Omental fat pad (tissue), 4 donors: ENCODE data around the gene PLXDC2. TPM values are rescaled to one million over a fixed set of nuclear protein-coding genes. Genes with fewer than 3 reads are reported as not detected.

Experiments
- ATAC-seq: fragments of 150-250 bp; one replicate; pipeline ENCODE4 v1.9.1; 2016; ENCODE audit warnings: mild to moderate bottlenecking, moderate library complexity; ENCODE audit not compliant: low FRiP score
- DNase-seq: peaks from one replicate; pipeline ENCODE4 v3.0.0-alpha.2; 2019; ENCODE audit warnings: low spot score
- total RNA-seq, 4 donors: library from RNA; depleted of rRNA; stranded (reverse); fragments of >200 nt; gene quantifications; one replicate each; pipeline ENCODE4 v1.1.0, GENCODE V29; 2016
- TF ChIP-seq, protein P1 (sequence below), 3 donors: fragments of 450-650 bp; IDR thresholded peaks; one replicate each; pipeline ENCODE4 v1.5.1; 2016 to 2017; ENCODE audit warnings: antibody characterized with exemption in 3 of 3, mild to moderate bottlenecking in 3 of 3, moderate library complexity in 2 of 3

The PLXDC2 gene
- total RNA-seq, 4 donors from 2014 or later = 54.0 to 79.9 (median 65.9) TPM

DNA sequence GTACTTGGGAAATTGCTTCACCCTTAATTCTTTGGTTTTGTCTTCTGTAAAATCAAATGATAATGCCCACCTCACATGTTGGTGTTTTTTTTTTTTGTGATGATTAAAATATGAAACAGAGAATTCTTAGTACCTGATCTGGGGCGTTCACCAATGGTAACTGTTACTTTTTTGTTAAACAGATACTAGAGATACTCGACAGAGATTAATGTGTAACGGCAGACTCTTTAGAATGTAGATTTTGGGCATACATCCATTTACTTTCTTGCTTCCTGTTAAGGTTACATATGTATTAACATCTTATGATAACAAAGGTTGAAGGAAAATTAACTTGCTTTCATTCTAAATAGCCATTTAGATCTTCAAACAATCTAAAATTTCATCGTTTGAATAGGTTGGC lies 23.3 kb downstream of the PLXDC2 start:
- DNase-seq = no peak
- TF ChIP-seq, protein P1, sequence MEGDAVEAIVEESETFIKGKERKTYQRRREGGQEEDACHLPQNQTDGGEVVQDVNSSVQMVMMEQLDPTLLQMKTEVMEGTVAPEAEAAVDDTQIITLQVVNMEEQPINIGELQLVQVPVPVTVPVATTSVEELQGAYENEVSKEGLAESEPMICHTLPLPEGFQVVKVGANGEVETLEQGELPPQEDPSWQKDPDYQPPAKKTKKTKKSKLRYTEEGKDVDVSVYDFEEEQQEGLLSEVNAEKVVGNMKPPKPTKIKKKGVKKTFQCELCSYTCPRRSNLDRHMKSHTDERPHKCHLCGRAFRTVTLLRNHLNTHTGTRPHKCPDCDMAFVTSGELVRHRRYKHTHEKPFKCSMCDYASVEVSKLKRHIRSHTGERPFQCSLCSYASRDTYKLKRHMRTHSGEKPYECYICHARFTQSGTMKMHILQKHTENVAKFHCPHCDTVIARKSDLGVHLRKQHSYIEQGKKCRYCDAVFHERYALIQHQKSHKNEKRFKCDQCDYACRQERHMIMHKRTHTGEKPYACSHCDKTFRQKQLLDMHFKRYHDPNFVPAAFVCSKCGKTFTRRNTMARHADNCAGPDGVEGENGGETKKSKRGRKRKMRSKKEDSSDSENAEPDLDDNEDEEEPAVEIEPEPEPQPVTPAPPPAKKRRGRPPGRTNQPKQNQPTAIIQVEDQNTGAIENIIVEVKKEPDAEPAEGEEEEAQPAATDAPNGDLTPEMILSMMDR (IDR thresholded peaks at IDR 0.05) = no peak
- no peak for ATAC-seq

DNA sequence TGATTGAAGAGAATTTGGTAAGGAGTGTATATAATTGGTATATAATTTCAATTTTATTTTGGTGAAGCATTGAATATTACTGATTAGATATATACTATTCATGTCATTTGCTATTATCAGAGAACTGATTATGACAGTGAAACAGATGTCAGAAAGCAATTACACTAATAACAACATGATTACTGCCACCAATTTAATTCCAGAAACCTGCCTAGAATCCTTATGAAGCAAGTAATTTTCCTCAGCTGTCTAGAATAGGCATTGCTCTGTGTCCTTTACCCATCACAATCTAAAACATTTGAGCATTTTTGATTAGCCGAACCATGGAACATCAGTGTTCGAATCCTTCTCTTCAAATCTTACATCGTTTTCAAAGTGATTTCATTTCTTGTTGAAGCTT lies 24.5 kb downstream of the PLXDC2 start:
- DNase-seq (no peak), ATAC-seq (no peak)
- TF ChIP-seq, protein P1 (IDR thresholded peaks at IDR 0.05) = no peak

DNA sequence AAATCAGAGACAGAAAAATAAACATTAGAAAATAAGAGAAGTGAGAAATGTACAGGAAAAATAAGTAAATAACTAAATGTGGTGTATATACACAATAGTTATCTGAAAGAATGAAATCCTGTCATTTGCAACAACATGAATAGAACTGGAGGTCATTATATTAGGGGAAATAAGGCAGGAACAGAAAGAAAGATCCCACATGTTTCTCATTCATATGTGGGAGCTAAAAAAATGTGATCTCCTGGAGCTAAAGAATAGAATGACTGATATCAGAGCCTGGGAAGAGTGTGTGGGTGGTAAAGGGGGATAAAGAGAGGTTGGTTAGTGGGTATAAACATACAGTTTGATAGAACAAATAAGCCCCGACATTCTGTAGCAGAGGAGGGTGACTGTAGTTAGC lies 27.3 kb downstream of the PLXDC2 start:
- DNase-seq = no peak
- TF ChIP-seq, protein P1 (IDR thresholded peaks at IDR 0.05) = no peak
- ATAC-seq = no peak

DNA sequence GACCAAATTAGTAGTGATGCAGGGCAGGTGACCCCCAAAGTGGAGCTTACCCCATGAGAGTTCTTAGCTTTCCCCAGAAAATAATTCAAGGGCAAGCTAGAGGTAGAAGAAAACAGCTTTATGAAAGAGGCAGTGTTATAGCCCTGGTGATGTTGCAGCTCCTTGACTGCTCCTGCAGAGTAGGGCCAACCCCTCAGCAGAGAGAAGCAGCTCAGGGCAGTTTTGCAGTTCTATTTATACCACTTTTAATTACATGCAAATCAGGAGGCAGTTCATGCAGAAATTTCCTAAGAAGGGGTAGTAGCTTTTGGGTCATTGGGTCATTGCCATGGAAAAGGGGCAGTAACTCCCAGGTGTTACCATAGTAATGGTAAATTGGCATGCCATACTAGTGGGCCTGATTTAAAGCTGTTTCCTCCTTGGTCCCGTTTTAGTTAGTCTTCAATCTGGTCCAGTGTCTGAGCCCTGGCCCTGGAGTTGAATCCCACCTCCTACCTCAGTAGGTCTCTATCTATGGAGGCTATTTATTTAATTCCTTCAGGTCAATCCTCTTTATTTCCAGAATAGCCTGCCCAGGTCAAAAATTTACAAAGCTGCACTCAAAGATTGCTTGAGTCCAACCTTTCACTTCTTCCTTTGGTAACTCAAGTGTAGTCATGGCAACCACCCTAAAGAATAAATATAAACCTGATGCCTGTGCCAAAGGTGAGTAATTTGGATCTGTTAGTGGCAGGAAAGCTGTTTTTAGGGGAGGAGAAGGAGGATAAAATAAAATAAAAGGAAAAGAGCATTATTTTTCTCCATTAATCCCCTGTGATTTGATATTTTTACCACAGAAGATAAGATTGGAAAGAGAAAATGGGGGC lies 29.5 kb downstream of the PLXDC2 start:
- DNase-seq (no peak), ATAC-seq (no peak)
- TF ChIP-seq, protein P1 (IDR thresholded peaks at IDR 0.05) = no peak

DNA sequence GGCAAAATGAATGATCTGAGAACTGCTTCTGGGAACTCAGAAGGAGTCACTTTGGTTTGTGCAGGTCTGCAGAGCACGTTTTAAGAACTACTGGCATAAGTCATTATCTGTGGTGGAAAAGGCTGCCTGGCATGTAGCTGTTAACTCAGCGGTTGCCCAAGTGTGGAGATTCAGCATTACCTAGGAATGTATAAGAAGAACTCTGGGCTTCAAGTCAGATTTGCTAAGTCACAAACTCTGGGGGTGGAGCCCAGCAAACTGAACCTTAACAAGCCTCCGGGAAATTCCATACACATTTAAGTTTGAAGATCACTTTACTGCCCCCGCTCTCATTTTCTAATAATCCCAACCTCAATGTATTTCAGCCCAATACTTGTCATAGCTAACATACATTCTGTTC lies 31.1 kb downstream of the PLXDC2 start:
- DNase-seq = no peak
- TF ChIP-seq, protein P1 (IDR thresholded peaks at IDR 0.05) = no peak
- ATAC-seq = peak; percentile 76

DNA sequence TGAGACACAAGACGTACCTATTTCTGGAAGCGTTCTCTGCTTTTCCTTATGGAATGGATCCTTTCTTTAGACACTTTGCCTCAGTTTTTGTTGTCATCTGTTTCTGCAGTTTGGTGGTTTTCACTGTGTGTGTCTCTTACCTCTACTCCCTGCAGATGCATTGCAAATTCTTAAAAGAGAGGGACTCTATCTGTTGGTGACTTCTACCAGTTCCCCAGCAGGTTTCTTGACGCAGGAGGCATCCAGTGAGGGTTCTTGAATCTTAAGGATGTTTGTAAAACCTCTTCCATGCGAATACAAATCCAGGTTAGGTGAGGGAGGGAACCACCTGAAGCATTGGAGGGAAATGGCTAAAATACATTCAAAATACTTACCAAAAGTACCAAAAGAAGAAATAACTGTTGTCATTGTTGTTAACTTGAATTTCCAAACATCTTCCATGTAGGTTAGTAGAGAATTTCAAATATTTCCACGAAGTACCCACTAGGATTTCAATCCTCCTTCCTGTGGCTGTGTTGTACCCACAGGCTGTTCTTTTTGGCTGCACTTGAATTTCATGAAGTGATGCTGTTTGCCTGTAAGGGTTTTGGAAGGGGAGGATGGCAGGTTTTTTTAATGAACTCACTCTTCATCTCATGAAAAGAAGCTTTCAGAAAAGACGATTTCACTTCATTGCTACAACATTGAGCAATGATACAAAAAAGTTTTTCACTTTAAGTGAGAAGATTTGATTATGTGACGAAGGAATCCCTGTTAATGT lies 32.2 kb downstream of the PLXDC2 start:
- TF ChIP-seq, protein P1 (IDR thresholded peaks at IDR 0.05) = no peak
- DNase-seq = no peak
- no peak for ATAC-seq
